ENCODE measurements around the gene GALNT11. TPM values are rescaled to one million over a fixed set of nuclear protein-coding genes. Genes with fewer than 3 reads are reported as not detected.
"Not testable (repeated sequence)": the region's sequence is repeated elsewhere in the genome, so short reads cannot be mapped to it uniquely, and the experiment has no call there.

GALNT11 gene
- total RNA-seq, 1 donor from 2014 or later = 65.5 TPM

DNA sequence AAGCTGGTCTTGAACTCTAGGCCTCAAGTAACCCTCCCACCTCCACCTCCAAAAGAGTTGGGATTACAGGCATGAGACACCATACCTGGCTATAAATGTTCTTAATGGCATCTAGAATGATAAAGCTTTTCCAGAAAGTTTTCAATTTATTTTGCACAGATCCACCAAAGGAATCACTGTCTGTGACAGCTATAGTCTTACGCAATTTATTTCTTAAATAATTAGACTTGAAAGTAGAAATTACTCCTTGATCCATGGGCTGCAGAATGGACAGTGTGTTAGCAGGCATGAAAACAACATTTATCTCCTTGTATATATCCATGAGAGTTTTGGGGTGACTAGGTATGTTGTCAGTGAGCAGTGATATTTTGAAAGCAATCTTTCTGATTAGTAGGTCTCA is 33.8 kb downstream of the GALNT11 start:
- Histone ChIP-seq H3K9ac (no peak overlapping the region), H3K27me3 (no peaks in the 10 kb centered on the region), H3K27ac (no peak overlapping the region), H2AFZ (replicated peaks) (no peak overlapping the region), H3K4me3 (no peak overlapping the region), H3K9me3 (ENCODE audit: low read depth) (no peaks in the 10 kb centered on the region), H3K36me3 (no peaks in the 10 kb centered on the region), H3K4me2 (no peak overlapping the region), H3K79me2 (ENCODE audit: low read depth) (peaks cover 35% of the 10 kb centered on the region), H3K4me1 (peaks cover 12% of the 10 kb centered on the region), H4K20me1 (ENCODE audit: low read depth) (peaks cover 4% of the 10 kb centered on the region), H3F3A (ENCODE audit: low read depth) (peaks cover 3% of the 10 kb centered on the region)
- Mint-ChIP-seq H3K4me1 (peaks cover 4% of the 10 kb centered on the region), H3K4me3 (no peak overlapping the region), H3K27me3 (ENCODE audit: insufficient read depth, low read depth) (no peaks in the 10 kb centered on the region), H3K27ac (no peak overlapping the region), H3K9me3 (peaks cover 36% of the 10 kb centered on the region), H3K36me3 (peaks cover 16% of the 10 kb centered on the region)
- no peak for DNase-seq (ENCODE audit: low spot score)
- TF ChIP-seq, protein P1, sequence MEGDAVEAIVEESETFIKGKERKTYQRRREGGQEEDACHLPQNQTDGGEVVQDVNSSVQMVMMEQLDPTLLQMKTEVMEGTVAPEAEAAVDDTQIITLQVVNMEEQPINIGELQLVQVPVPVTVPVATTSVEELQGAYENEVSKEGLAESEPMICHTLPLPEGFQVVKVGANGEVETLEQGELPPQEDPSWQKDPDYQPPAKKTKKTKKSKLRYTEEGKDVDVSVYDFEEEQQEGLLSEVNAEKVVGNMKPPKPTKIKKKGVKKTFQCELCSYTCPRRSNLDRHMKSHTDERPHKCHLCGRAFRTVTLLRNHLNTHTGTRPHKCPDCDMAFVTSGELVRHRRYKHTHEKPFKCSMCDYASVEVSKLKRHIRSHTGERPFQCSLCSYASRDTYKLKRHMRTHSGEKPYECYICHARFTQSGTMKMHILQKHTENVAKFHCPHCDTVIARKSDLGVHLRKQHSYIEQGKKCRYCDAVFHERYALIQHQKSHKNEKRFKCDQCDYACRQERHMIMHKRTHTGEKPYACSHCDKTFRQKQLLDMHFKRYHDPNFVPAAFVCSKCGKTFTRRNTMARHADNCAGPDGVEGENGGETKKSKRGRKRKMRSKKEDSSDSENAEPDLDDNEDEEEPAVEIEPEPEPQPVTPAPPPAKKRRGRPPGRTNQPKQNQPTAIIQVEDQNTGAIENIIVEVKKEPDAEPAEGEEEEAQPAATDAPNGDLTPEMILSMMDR (IDR thresholded peaks at IDR 0.05) = no peak

DNA sequence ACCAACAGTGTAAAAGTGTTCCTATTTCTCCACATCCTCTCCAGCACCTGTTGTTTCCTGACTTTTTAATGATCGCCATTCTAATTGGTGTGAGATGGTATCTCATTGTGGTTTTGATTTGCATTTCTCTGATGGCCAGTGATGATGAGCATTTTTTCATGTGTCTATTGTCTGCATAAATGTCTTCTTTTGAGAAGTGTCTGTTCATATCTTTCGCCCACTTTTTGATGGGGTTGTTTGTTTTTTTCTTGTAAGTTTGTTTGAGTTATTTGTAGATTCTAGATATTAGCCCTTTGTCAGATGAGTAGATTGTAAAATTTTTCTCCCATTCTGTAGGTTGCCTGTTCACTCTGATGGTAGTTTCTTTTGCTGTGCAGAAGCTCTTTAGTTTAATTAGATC is 35.6 kb downstream of the GALNT11 start:
- H2AFZ ChIP-seq (replicated peaks); H3K4me1 Mint-ChIP-seq; H3K27ac ChIP-seq; H3K36me3 ChIP-seq; H3K27ac Mint-ChIP-seq; H3K27me3 ChIP-seq; H3K27me3 Mint-ChIP-seq (ENCODE audit: insufficient read depth, low read depth); H3F3A ChIP-seq (ENCODE audit: low read depth); H3K4me3 Mint-ChIP-seq; H3K4me3 ChIP-seq; H3K4me1 ChIP-seq; H3K4me2 ChIP-seq; H3K9ac ChIP-seq; H4K20me1 ChIP-seq (ENCODE audit: low read depth); DNase-seq (ENCODE audit: low spot score); H3K9me3 ChIP-seq (ENCODE audit: low read depth): not testable (repeated sequence)
- H3K36me3 Mint-ChIP-seq = peaks cover 19% of the 10 kb centered on the region
- H3K79me2 ChIP-seq (ENCODE audit: low read depth) = peaks cover 26% of the 10 kb centered on the region
- peaks cover 43% of the 10 kb centered on the region for H3K9me3 Mint-ChIP-seq

DNA sequence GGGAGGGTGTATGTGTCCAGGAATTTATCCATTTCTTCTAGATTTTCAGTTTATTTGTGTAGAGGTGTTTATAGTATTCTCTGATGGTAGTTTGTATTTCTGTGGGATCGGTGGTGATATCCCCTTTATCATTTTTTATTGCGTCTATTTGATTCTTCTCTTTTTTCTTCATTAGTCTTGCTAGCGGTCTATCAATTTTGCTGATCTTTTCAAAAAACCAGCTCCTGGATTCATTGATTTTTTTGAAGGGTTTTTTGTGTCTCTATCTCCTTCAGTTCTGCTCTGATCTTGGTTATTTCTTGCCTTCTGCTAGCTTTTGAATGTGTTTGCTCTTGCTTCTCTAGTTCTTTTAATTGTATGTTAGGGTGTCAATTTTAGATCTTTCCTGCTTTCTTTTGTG is 37.7 kb downstream of the GALNT11 start:
- peaks cover 29% of the 10 kb centered on the region for H3K36me3 Mint-ChIP-seq
- H3K27me3 ChIP-seq; H2AFZ ChIP-seq (replicated peaks); DNase-seq (ENCODE audit: low spot score); H3K36me3 ChIP-seq; H3K27me3 Mint-ChIP-seq (ENCODE audit: insufficient read depth, low read depth); H3K4me3 Mint-ChIP-seq; H3K9me3 ChIP-seq (ENCODE audit: low read depth); H4K20me1 ChIP-seq (ENCODE audit: low read depth); H3K27ac ChIP-seq; H3K9ac ChIP-seq; H3K27ac Mint-ChIP-seq; H3K4me1 ChIP-seq; H3K4me1 Mint-ChIP-seq; H3K4me2 ChIP-seq; H3K4me3 ChIP-seq; H3F3A ChIP-seq (ENCODE audit: low read depth): not testable (repeated sequence)
- H3K9me3 Mint-ChIP-seq = peaks cover 59% of the 10 kb centered on the region
- H3K79me2 ChIP-seq (ENCODE audit: low read depth) = peaks cover 26% of the 10 kb centered on the region

DNA sequence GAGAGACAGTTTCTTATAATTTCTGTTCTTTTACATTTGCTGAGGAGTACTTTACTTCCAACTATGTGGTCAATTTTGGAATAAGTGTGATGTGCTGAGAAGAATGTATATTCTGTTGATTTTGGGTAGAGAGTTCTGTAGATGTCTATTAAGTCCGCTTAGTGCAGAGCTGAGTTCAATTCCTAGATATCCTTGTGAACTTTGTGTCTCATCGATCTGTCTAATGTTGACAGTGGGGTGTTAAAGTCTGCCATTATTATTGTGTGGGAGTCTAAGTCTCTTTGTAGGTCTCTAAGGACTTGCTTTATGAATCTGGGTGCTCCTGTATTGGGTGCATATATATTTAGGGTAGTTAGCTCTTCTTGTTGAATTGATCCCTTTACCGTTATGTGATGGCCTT is 38.3 kb downstream of the GALNT11 start:
- not testable (repeated sequence) for H3K4me1 Mint-ChIP-seq; H3K36me3 ChIP-seq; H3K4me3 Mint-ChIP-seq; H4K20me1 ChIP-seq (ENCODE audit: low read depth); H3K4me1 ChIP-seq; H2AFZ ChIP-seq (replicated peaks); H3F3A ChIP-seq (ENCODE audit: low read depth); H3K9me3 ChIP-seq (ENCODE audit: low read depth); H3K4me2 ChIP-seq; H3K27ac ChIP-seq; H3K4me3 ChIP-seq; H3K27me3 ChIP-seq; H3K27ac Mint-ChIP-seq; H3K27me3 Mint-ChIP-seq (ENCODE audit: insufficient read depth, low read depth); DNase-seq (ENCODE audit: low spot score); H3K9ac ChIP-seq
- peaks cover 20% of the 10 kb centered on the region for H3K79me2 ChIP-seq (ENCODE audit: low read depth)
- Mint-ChIP-seq H3K9me3 (peaks cover 58% of the 10 kb centered on the region), H3K36me3 (peaks cover 28% of the 10 kb centered on the region)

DNA sequence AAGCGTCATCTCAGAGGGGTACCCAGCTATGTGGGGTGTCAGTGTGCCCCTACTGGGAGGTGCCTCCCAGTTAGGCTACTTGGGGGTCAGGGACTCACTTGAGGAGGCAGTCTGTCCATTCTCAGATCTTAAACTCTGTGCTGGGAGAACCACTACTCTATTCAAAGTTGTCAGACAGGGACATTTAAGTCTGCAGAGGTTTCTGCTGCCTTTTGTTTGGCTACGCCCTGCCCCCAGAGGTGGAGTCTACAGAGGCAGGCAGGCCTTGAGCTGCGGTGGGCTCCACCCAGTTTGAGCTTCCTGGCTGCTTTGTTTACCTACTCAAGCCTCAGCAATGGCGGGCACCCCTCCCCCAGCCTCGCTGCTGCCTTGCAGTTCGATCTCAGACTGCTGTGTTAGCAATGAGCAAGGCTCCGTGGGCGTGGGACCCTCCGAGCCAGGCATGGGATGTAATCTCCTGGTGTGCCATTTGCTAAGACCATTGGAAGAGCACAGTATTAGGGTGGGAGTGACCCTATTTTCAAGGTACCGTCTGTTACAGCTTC is 40.4 kb downstream of the GALNT11 start:
- peaks cover 28% of the 10 kb centered on the region for H3K36me3 Mint-ChIP-seq

More for the DNA sequence above, 40.4 kb downstream of the GALNT11 start:
- not testable (repeated sequence) for DNase-seq (ENCODE audit: low spot score); H2AFZ ChIP-seq (replicated peaks); H3K4me2 ChIP-seq; H3F3A ChIP-seq (ENCODE audit: low read depth); H3K9ac ChIP-seq; H3K27me3 ChIP-seq; H3K27ac Mint-ChIP-seq; H3K9me3 ChIP-seq (ENCODE audit: low read depth); H3K4me3 ChIP-seq; H3K27ac ChIP-seq; H3K4me3 Mint-ChIP-seq; H3K36me3 ChIP-seq; H3K4me1 Mint-ChIP-seq; H3K4me1 ChIP-seq; H3K27me3 Mint-ChIP-seq (ENCODE audit: insufficient read depth, low read depth); H4K20me1 ChIP-seq (ENCODE audit: low read depth)
- peaks cover 61% of the 10 kb centered on the region for H3K9me3 Mint-ChIP-seq
- peaks cover 27% of the 10 kb centered on the region for H3K79me2 ChIP-seq (ENCODE audit: low read depth)
